GM23338 (cell line): ENCODE data around the gene MTAP. TPM values are rescaled to one million over a fixed set of nuclear protein-coding genes. Genes with fewer than 3 reads are reported as not detected.

Source experiments
- ATAC-seq: fragments of 200-7000 bp; cut with Tn5 transposase; 3 replicates; pipeline ENCODE4 v1.9.1; 2020
- DNase-seq: peaks from one replicate; pipeline ENCODE4 v3.0.0-alpha.2; 2015; ENCODE audit warnings: low spot score
- H2AFZ ChIP-seq: fragments of 200-600 bp; sonication (generic); 2 replicates; pipeline ENCODE4 v1.8.0; 2016; ENCODE audit warnings: antibody characterized with exemption, mild to moderate bottlenecking, moderate library complexity
- H3F3A ChIP-seq: fragments of 200-600 bp; sonication (generic); replicated peaks from 2 replicates; pipeline ENCODE4 v1.8.0; 2017; ENCODE audit warnings: antibody characterized with exemption, mixed run types, low read depth
- H3K27ac ChIP-seq: fragments of 200-600 bp; sonication (generic); 2 replicates; pipeline ENCODE4 v1.6.1; 2016; ENCODE audit warnings: low read depth
- H3K27me3 ChIP-seq: fragments of 200-600 bp; sonication (generic); 2 replicates; pipeline ENCODE4 v1.8.0; 2016; ENCODE audit warnings: mild to moderate bottlenecking, mixed run types, moderate library complexity; ENCODE audit not compliant: insufficient read depth
- H3K36me3 ChIP-seq: fragments of 200-600 bp; sonication (generic); 2 replicates; pipeline ENCODE4 v1.8.0; 2016; ENCODE audit warnings: mild to moderate bottlenecking; ENCODE audit not compliant: insufficient read depth
- H3K4me1 ChIP-seq: fragments of 200-600 bp; sonication (generic); 2 replicates; pipeline ENCODE4 v1.8.0; 2016; ENCODE audit warnings: mild to moderate bottlenecking, moderate library complexity; ENCODE audit not compliant: insufficient read depth
- H3K4me2 ChIP-seq: fragments of 200-600 bp; sonication (generic); 2 replicates; pipeline ENCODE4 v1.7.1; 2017; ENCODE audit warnings: mixed run types
- H3K4me3 ChIP-seq: fragments of 200-600 bp; sonication (generic); 2 replicates; pipeline ENCODE4 v1.6.1; 2016; ENCODE audit warnings: mixed run types
- H3K79me2 ChIP-seq: fragments of 200-600 bp; sonication (generic); replicated peaks from 2 replicates; pipeline ENCODE4 v1.8.0; 2017; ENCODE audit warnings: mild to moderate bottlenecking; ENCODE audit not compliant: insufficient read depth
- H3K9me2 ChIP-seq: fragments of 200-600 bp; sonication (generic); 2 replicates; pipeline ENCODE4 v1.8.0; 2017; ENCODE audit not compliant: insufficient read depth
- H4K20me1 ChIP-seq: fragments of 200-600 bp; sonication (generic); replicated peaks from 2 replicates; pipeline ENCODE4 v1.8.0; 2017; ENCODE audit warnings: mild to moderate bottlenecking; ENCODE audit not compliant: insufficient read depth
- H3K27ac Mint-ChIP-seq: 2 replicates; pipeline ENCODE4 v1.8.0; 2020; ENCODE audit warnings: inconsistent platforms, mild to moderate bottlenecking, moderate library complexity, mixed read lengths
- H3K27me3 Mint-ChIP-seq: 3 replicates; pipeline ENCODE4 v1.8.0; 2022; ENCODE audit warnings: low read depth, mild to moderate bottlenecking, moderate library complexity, mixed read lengths, inconsistent platforms; ENCODE audit not compliant: insufficient read depth, poor library complexity
- H3K36me3 Mint-ChIP-seq: 3 replicates; pipeline ENCODE4 v1.8.0; 2021; ENCODE audit warnings: low read depth, mild to moderate bottlenecking, inconsistent platforms, moderate library complexity, mixed read lengths
- H3K4me1 Mint-ChIP-seq: 3 replicates; pipeline ENCODE4 v1.8.0; 2020; ENCODE audit warnings: mild to moderate bottlenecking, inconsistent platforms, mixed read lengths
- H3K4me3 Mint-ChIP-seq: 3 replicates; pipeline ENCODE4 v1.8.0; 2021; ENCODE audit warnings: moderate library complexity, mild to moderate bottlenecking, inconsistent platforms, mixed read lengths
- H3K9me3 Mint-ChIP-seq: 3 replicates; pipeline ENCODE4 v1.8.0; 2020; ENCODE audit warnings: moderate library complexity, mild to moderate bottlenecking, inconsistent platforms, mixed read lengths
- CREB1 ChIP-seq: fragments of 250-450 bp; sonication (Bioruptor Pico); IDR thresholded peaks from 2 replicates; pipeline ENCODE4 v1.5.0; 2020; ENCODE audit warnings: low read depth, mild to moderate bottlenecking, moderate library complexity
- CTCF ChIP-seq, 2 experiments: fragments of 200-600 bp in 1 of 2; sonication (generic) in 1 of 2; conservative IDR thresholded peaks; 2 replicates each; pipeline versions ENCODE4 v1.5.1 to v1.6.1; 2016 to 2017; ENCODE audit warnings: antibody characterized with exemption in 2 of 2, low read depth in 2 of 2, mild to moderate bottlenecking in 2 of 2, moderate library complexity in 1 of 2
- ETS1 ChIP-seq: IDR thresholded peaks from 2 replicates; pipeline ENCODE4 v1.6.1; 2016; ENCODE audit warnings: antibody characterized with exemption
- EZH2 ChIP-seq: fragments of 200-600 bp; sonication (generic); IDR thresholded peaks from one replicate; pipeline ENCODE4 v1.8.0; 2017; ENCODE audit warnings: antibody characterized with exemption, mild to moderate bottlenecking, low read depth; ENCODE audit not compliant: unreplicated experiment
- EZH2phosphoT487 ChIP-seq: fragments of 200-600 bp; sonication (generic); IDR thresholded peaks from one replicate; pipeline ENCODE4 v1.8.1; 2018; ENCODE audit warnings: antibody characterized with exemption; ENCODE audit not compliant: unreplicated experiment
- JUNB ChIP-seq: IDR thresholded peaks from one replicate; pipeline ENCODE4 v1.6.1; 2016; ENCODE audit warnings: antibody characterized with exemption; ENCODE audit not compliant: unreplicated experiment
- NANOG ChIP-seq: IDR thresholded peaks from 2 replicates; pipeline ENCODE4 v1.6.1; 2016; ENCODE audit warnings: antibody characterized with exemption, borderline replicate concordance
- POLR2AphosphoS5 ChIP-seq: IDR thresholded peaks from 2 replicates; pipeline ENCODE4 v1.6.1; 2016; ENCODE audit warnings: antibody characterized with exemption, low read depth
- REST ChIP-seq: IDR thresholded peaks from one replicate; pipeline ENCODE4 v1.6.1; 2018; ENCODE audit warnings: antibody characterized with exemption; ENCODE audit not compliant: unreplicated experiment
- STAT1 ChIP-seq: IDR thresholded peaks from one replicate; pipeline ENCODE4 v1.6.1; 2016; ENCODE audit warnings: antibody characterized with exemption; ENCODE audit not compliant: unreplicated experiment
- ZNF114 ChIP-seq: fragments of 250-450 bp; sonication (Bioruptor Pico); IDR thresholded peaks from 2 replicates; pipeline ENCODE4 v1.5.0; 2020; ENCODE audit warnings: mild to moderate bottlenecking, moderate library complexity
- ZNF331 ChIP-seq: fragments of 250-450 bp; sonication (Bioruptor Pico); IDR thresholded peaks from 2 replicates; pipeline ENCODE4 v1.5.0; 2020; ENCODE audit warnings: low read depth, mild to moderate bottlenecking, moderate library complexity
- ZNF462 ChIP-seq: fragments of 250-450 bp; sonication (Bioruptor Pico); IDR thresholded peaks from 2 replicates; pipeline ENCODE4 v1.5.0; 2020; ENCODE audit warnings: mild to moderate bottlenecking, moderate library complexity
- polyA plus RNA-seq: library from polyadenylated mRNA; unstranded; fragments of >200 nt; fragmentation: Nextera tagmentation; extraction: Ambion mirVana; gene quantifications from 2 replicates; pipeline ENCODE4 v1.2.1, GENCODE V29; 2016
- total RNA-seq: library from RNA; depleted of rRNA; stranded (reverse); fragments of >200 nt; shearing (Covaris generic); gene quantifications from 2 replicates; pipeline ENCODE4 v1.2.3, GENCODE V29; 2014

The MTAP gene
- total and polyA plus RNA-seq, 2 experiments from 2014 or later = 61.8 to 70.0 TPM

GRCh38 chr9:21866302-21866701 lies 63.9 kb downstream of the MTAP start:
- no peaks in the 10 kb centered on the region for H3K27me3 Mint-ChIP-seq
- H3K4me1 Mint-ChIP-seq = no peaks in the 10 kb centered on the region; the same call in 2 of the 3 replicates
- Histone ChIP-seq H3K36me3 (peaks cover 38% of the 10 kb centered on the region), H3K4me3 (no peak overlapping the region), H3K27ac (no peak overlapping the region), H2AFZ (no peak overlapping the region), H3K4me1 (no peaks in the 10 kb centered on the region), H3K27me3 (no peaks in the 10 kb centered on the region), H4K20me1 (peaks cover 7% of the 10 kb centered on the region), H3K4me2 (no peak overlapping the region), H3K79me2 (no peaks in the 10 kb centered on the region), H3K9me2 (no peaks in the 10 kb centered on the region), H3F3A (no peaks in the 10 kb centered on the region)
- DNase-seq = no peak
- no peak for ATAC-seq
- peaks cover 52% of the 10 kb centered on the region for H3K36me3 Mint-ChIP-seq
- TF ChIP-seq CTCF (conservative IDR thresholded peaks at IDR 0.05; ENCODE audit: low read depth in 2 of 2) (no peak), REST (no peak), NANOG (no peak), ETS1 (no peak), ZNF114 (CRISPR knock-in tag) (no peak), POLR2AphosphoS5 (no peak), EZH2phosphoT487 (no peak), STAT1 (no peak), ZNF462 (CRISPR knock-in tag) (no peak), CREB1 (no peak), JUNB (no peak), ZNF331 (CRISPR knock-in tag) (no peak), EZH2 (no peak)
- H3K27ac Mint-ChIP-seq = no peak overlapping the region
- no peak overlapping the region for H3K4me3 Mint-ChIP-seq
- no peaks in the 10 kb centered on the region for H3K9me3 Mint-ChIP-seq
